Thyroid gland (tissue), 4 donors: ENCODE data around the gene NGFR.

Source experiments
- POLR2A ChIP-seq, 2 donors: fragments of 450-650 bp; IDR thresholded peaks; one replicate each; pipeline ENCODE4 v1.6.1; 2017; ENCODE audit warnings: antibody characterized with exemption in 2 of 2, mild to moderate bottlenecking in 2 of 2, moderate library complexity in 1 of 2
- TF ChIP-seq, protein P1 (sequence below), 6 experiments: fragments of 200-600 bp in 3 of 6; fragments of 450-650 bp in 3 of 6; sonication (generic) in 3 of 6; IDR thresholded peaks; one replicate each; pipeline ENCODE4 v1.5.1; 2016 to 2019; ENCODE audit warnings: antibody characterized with exemption in 6 of 6, mild to moderate bottlenecking in 2 of 6, inconsistent platforms in 1 of 6, moderate library complexity in 1 of 6

DNA sequence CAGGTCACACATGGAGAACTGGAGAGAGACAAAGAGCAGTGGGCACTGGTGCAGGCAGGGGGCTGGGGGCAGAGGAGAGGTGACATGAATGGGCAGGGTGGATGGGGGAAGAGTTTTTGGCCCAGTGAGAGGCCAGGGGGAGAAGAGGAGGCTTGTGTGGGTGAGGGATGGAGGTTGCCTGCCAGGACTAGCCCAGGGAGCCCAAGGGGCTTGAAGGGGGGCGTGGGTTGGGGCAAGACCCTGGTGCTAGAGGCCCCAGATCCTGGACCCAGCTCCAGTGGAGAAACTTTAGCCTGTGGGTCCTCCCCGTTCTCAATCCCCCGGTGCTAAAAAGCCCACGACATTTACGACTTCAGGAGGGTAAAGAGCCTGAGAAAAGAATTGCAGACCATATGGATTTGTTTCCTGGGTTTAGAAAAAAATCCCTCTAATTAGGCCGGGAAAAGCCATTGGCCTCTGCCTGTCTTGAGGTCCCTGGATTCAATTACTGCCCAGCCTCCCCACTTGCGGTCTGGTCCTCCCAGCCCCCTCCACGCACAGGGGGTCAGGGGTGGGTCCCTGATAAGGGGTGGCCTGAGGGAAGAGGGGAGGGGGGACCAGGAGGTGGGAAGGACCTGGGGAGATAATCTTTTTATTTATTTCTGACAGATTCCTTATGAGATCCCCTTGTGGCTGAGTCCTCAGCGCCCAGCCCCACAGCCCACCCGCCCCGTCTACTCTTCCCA lies 33.0 kb downstream of the NGFR start:
- TF ChIP-seq, protein P1, sequence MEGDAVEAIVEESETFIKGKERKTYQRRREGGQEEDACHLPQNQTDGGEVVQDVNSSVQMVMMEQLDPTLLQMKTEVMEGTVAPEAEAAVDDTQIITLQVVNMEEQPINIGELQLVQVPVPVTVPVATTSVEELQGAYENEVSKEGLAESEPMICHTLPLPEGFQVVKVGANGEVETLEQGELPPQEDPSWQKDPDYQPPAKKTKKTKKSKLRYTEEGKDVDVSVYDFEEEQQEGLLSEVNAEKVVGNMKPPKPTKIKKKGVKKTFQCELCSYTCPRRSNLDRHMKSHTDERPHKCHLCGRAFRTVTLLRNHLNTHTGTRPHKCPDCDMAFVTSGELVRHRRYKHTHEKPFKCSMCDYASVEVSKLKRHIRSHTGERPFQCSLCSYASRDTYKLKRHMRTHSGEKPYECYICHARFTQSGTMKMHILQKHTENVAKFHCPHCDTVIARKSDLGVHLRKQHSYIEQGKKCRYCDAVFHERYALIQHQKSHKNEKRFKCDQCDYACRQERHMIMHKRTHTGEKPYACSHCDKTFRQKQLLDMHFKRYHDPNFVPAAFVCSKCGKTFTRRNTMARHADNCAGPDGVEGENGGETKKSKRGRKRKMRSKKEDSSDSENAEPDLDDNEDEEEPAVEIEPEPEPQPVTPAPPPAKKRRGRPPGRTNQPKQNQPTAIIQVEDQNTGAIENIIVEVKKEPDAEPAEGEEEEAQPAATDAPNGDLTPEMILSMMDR (IDR thresholded peaks at IDR 0.05), result no peak
- no peak for TF ChIP-seq POLR2A (IDR thresholded peaks at IDR 0.05)
